ENCODE measurements around the gene HCFC1. TPM values are rescaled to one million over a fixed set of nuclear protein-coding genes. Genes with fewer than 3 reads are reported as not detected.

The HCFC1 gene
- total and polyA plus RNA-seq, 2 of the 8 experiments (the other 6 are each of a cell fraction or from before 2014, with no cell fraction given) = 24.9 to 117 TPM

DNA sequence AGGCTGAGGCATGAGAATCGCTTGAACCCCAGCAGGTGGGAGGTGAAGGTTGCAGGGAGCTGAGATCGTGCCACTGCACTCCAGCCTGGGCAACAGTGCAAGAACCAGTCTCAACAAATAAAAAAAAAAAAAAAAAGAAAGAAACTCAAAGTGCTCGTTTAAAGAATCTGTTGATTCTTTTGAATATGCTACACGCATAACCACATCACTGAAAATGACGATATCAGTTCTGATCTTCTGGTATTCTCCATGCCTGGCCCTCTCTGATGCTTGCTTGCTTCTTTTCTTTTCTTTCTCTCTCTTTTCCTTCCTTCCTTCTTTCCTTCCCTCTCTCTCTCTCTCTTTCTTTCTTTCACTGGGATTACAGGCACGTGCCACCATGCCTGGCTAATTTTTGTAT is 59.8 kb downstream of the HCFC1 start:
- no peak overlapping the region for H4K5ac ChIP-seq (ENCODE audit: insufficient read length, low read depth, low read length)
- no peak for FAIRE-seq
- H3K9ac ChIP-seq (replicated peaks in 1 of 4; ENCODE audit: extremely low read depth in 1 of 4, low read depth in 3 of 4, low read length in 3 of 4) = no peak overlapping the region
- H3K9me3 ChIP-seq (ENCODE audit: insufficient read depth in 2 of 2, low read depth in 1 of 2, low read length in 1 of 2) = no peaks in the 10 kb centered on the region
- H2BK20ac ChIP-seq (ENCODE audit: low read length) = no peak overlapping the region
- no peaks in the 10 kb centered on the region for H3K27me3 ChIP-seq (replicated peaks in 1 of 4; ENCODE audit: control insufficient read depth in 3 of 4, extremely low read depth in 1 of 4, insufficient read depth in 3 of 4, low read length in 3 of 4)
- whole genome bisulfite sequencing, 2 experiments (ENCODE audit: extremely low coverage in 1 of 2, insufficient coverage in 1 of 2, insufficient read length in 1 of 2, insufficient replicate concordance in 2 of 2, low coverage in 1 of 2, low lambda C conversion rate in 2 of 2, missing lambda C conversion rate in 1 of 2) = 91% methylated on average over 5 of the region's 6 CpGs; no CpG with 5 or more reads in 1 of the 2 experiments
- no peak for DNase-seq (ENCODE audit: low read depth in 1 of 2, low spot score in 2 of 2)
- ChIA-PET CTCF (ENCODE audit: partially characterized antibody) (interaction anchor here (0.8 to 5.7 kb wide), 13 partner anchors 11 to 207 kb away, joined by 3 to 65 read pairs (median 4); partner anchors contain the start of genes ARHGAP4 and L1CAM), POLR2A (ENCODE audit: partially characterized antibody) (interaction anchor here (0.7 to 1.2 kb wide), 3 partner anchors 11 to 35 kb away, joined by 3 to 5 read pairs (median 4); partner anchors contain the start of gene ARHGAP4)
- H4K91ac ChIP-seq (replicated peaks; ENCODE audit: insufficient read length, low read length) = no peak overlapping the region
- no peak overlapping the region for H4K8ac ChIP-seq (ENCODE audit: extremely low read depth, insufficient read depth, low read length)
- no peaks in the 10 kb centered on the region for H3K23me2 ChIP-seq (ENCODE audit: low read depth, low read length)
- no peak for TF ChIP-seq CREB1 (IDR thresholded peaks at IDR 0.05)
- H3K4ac ChIP-seq (replicated peaks; ENCODE audit: insufficient read length, low read depth, low read length) = no peak overlapping the region
- no peaks in the 10 kb centered on the region for H3K79me1 ChIP-seq (ENCODE audit: low read depth, low read length)
- H2BK5ac ChIP-seq (ENCODE audit: low read depth, low read length) = no peak overlapping the region
- H2BK15ac ChIP-seq (ENCODE audit: low read length) = no peak overlapping the region
- no peak overlapping the region for H3K27ac ChIP-seq (ENCODE audit: low read depth, low read length)
- no peak overlapping the region for H3K4me3 ChIP-seq (ENCODE audit: extremely low read depth in 1 of 4, insufficient read depth in 2 of 4, low read depth in 3 of 4, low read length in 4 of 4)
- H3K23ac ChIP-seq (ENCODE audit: insufficient read length) = no peak overlapping the region
- H3K18ac ChIP-seq (ENCODE audit: extremely low read depth, low read length) = no peak overlapping the region
- no peak overlapping the region for H3K56ac ChIP-seq (replicated peaks; ENCODE audit: insufficient read length, low read depth, low read length)
- H2AK5ac ChIP-seq (ENCODE audit: low read depth, low read length) = no peak overlapping the region
- no peak overlapping the region for H3K14ac ChIP-seq (ENCODE audit: insufficient read length)
- H3K36me3 ChIP-seq (ENCODE audit: control insufficient read depth in 2 of 4, insufficient read depth in 4 of 4, low read length in 3 of 4) = no peaks in the 10 kb centered on the region; a peak in 1 of 8 replicates
- no peak overlapping the region for H2BK12ac ChIP-seq (ENCODE audit: low read depth, low read length)
- peaks cover 0 to 3% (median 0%) of the 10 kb centered on the region in 4 experiments; a peak in 1 of 7 replicates for H3K4me1 ChIP-seq (replicated peaks in 1 of 4; ENCODE audit: control insufficient read depth in 3 of 4, insufficient read depth in 4 of 4, low read length in 3 of 4)
- H2AFZ ChIP-seq (ENCODE audit: low read length) = no peak overlapping the region
- H3K4me2 ChIP-seq (ENCODE audit: insufficient read depth in 1 of 2, low read depth in 2 of 2, low read length in 2 of 2) = no peak overlapping the region
- no peaks in the 10 kb centered on the region for H4K20me1 ChIP-seq (replicated peaks in 1 of 2; ENCODE audit: control insufficient read depth in 1 of 2, insufficient read depth in 2 of 2, low read length in 2 of 2)
- no peaks in the 10 kb centered on the region for H3K79me2 ChIP-seq (ENCODE audit: control insufficient read depth in 1 of 2, insufficient read depth in 2 of 2, low read length in 2 of 2)
- no peak overlapping the region for H2BK120ac ChIP-seq (replicated peaks; ENCODE audit: low read depth, low read length)
